H1 (cell line): ENCODE measurements around the gene YIPF7. TPM values are rescaled to one million over a fixed set of nuclear protein-coding genes. Genes with fewer than 3 reads are reported as not detected.

ENCODE experiments used
- SUZ12 ChIP-seq: fragments of 200-600 bp; sonication (generic); IDR thresholded peaks from 2 replicates; pipeline ENCODE4 v1.6.1; 2012; ENCODE audit warnings: mild to moderate bottlenecking, inconsistent platforms, low read length, moderate library complexity, mixed read lengths
- polyA plus RNA-seq, 7 experiments: library from polyadenylated mRNA; depleted of rRNA in 3 of 7; stranded (reverse) in 5 of 7; unstranded in 2 of 7; fragments of >200 nt in 5 of 7; fragments of 200-250 nt in 2 of 7; gene quantifications; 1 replicate in 5 of 7; 2 replicates in 1 of 7; 4 replicates in 1 of 7; pipeline versions ENCODE4 v1.2.1 to v1.2.3, GENCODE V29; 2011 to 2013; ENCODE audit warnings: missing spikeins in 2 of 7, mixed read lengths in 2 of 7
- total RNA-seq: library from RNA; stranded (reverse); fragmentation: NEBNext Ultra II Directional; extraction: Animal tissue kit (Norgen Biotek cat#: 25700); gene quantifications from 2 replicates; pipeline ENCODE4 v1.2.1, GENCODE V29; 2021
- TF ChIP-seq, protein P1 (sequence below): fragments of 300-600 bp; sonication (generic); IDR thresholded peaks from 2 replicates; pipeline ENCODE4 v1.7.1; 2012; ENCODE audit warnings: low read length, moderate library complexity, mild to moderate bottlenecking, inconsistent platforms; ENCODE audit not compliant: insufficient replicate concordance

Gene YIPF7
- total and polyA plus RNA-seq, 2 of the 8 experiments (the other 6 are each of a cell fraction or from before 2014, with no cell fraction given) = not detected

DNA sequence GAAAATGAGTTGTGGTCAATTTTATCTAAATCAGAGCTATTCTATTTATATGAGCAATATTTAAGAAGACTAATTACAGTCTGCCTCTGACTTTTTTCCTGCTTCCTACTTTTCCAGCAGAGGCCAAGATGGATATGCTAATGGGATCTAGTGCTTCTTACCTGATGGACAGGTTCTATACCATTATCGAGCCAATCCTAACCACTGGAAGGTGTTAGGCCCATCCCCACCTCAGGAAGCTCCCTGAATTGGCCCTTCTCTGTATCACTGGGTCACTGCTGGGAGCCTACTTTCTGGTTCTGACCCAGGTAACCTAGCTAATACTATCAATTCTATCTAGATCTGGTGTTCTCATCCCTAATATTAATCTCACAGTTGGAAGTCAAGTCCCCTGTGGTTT is 577 bp upstream of the YIPF7 start (continued):
- TF ChIP-seq, protein P1, sequence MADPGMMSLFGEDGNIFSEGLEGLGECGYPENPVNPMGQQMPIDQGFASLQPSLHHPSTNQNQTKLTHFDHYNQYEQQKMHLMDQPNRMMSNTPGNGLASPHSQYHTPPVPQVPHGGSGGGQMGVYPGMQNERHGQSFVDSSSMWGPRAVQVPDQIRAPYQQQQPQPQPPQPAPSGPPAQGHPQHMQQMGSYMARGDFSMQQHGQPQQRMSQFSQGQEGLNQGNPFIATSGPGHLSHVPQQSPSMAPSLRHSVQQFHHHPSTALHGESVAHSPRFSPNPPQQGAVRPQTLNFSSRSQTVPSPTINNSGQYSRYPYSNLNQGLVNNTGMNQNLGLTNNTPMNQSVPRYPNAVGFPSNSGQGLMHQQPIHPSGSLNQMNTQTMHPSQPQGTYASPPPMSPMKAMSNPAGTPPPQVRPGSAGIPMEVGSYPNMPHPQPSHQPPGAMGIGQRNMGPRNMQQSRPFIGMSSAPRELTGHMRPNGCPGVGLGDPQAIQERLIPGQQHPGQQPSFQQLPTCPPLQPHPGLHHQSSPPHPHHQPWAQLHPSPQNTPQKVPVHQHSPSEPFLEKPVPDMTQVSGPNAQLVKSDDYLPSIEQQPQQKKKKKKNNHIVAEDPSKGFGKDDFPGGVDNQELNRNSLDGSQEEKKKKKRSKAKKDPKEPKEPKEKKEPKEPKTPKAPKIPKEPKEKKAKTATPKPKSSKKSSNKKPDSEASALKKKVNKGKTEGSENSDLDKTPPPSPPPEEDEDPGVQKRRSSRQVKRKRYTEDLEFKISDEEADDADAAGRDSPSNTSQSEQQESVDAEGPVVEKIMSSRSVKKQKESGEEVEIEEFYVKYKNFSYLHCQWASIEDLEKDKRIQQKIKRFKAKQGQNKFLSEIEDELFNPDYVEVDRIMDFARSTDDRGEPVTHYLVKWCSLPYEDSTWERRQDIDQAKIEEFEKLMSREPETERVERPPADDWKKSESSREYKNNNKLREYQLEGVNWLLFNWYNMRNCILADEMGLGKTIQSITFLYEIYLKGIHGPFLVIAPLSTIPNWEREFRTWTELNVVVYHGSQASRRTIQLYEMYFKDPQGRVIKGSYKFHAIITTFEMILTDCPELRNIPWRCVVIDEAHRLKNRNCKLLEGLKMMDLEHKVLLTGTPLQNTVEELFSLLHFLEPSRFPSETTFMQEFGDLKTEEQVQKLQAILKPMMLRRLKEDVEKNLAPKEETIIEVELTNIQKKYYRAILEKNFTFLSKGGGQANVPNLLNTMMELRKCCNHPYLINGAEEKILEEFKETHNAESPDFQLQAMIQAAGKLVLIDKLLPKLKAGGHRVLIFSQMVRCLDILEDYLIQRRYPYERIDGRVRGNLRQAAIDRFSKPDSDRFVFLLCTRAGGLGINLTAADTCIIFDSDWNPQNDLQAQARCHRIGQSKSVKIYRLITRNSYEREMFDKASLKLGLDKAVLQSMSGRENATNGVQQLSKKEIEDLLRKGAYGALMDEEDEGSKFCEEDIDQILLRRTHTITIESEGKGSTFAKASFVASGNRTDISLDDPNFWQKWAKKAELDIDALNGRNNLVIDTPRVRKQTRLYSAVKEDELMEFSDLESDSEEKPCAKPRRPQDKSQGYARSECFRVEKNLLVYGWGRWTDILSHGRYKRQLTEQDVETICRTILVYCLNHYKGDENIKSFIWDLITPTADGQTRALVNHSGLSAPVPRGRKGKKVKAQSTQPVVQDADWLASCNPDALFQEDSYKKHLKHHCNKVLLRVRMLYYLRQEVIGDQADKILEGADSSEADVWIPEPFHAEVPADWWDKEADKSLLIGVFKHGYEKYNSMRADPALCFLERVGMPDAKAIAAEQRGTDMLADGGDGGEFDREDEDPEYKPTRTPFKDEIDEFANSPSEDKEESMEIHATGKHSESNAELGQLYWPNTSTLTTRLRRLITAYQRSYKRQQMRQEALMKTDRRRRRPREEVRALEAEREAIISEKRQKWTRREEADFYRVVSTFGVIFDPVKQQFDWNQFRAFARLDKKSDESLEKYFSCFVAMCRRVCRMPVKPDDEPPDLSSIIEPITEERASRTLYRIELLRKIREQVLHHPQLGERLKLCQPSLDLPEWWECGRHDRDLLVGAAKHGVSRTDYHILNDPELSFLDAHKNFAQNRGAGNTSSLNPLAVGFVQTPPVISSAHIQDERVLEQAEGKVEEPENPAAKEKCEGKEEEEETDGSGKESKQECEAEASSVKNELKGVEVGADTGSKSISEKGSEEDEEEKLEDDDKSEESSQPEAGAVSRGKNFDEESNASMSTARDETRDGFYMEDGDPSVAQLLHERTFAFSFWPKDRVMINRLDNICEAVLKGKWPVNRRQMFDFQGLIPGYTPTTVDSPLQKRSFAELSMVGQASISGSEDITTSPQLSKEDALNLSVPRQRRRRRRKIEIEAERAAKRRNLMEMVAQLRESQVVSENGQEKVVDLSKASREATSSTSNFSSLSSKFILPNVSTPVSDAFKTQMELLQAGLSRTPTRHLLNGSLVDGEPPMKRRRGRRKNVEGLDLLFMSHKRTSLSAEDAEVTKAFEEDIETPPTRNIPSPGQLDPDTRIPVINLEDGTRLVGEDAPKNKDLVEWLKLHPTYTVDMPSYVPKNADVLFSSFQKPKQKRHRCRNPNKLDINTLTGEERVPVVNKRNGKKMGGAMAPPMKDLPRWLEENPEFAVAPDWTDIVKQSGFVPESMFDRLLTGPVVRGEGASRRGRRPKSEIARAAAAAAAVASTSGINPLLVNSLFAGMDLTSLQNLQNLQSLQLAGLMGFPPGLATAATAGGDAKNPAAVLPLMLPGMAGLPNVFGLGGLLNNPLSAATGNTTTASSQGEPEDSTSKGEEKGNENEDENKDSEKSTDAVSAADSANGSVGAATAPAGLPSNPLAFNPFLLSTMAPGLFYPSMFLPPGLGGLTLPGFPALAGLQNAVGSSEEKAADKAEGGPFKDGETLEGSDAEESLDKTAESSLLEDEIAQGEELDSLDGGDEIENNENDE = no peak
- no peak for TF ChIP-seq SUZ12
